ENCODE data around the gene MRC2. TPM values are rescaled to one million over a fixed set of nuclear protein-coding genes. Genes with fewer than 3 reads are reported as not detected.
"Not testable (repeated sequence)": the region's sequence is repeated elsewhere in the genome, so short reads cannot be mapped to it uniquely, and the experiment has no call there.

Gene MRC2
- total RNA-seq, 1 donor from 2014 or later: 28.9 TPM

DNA sequence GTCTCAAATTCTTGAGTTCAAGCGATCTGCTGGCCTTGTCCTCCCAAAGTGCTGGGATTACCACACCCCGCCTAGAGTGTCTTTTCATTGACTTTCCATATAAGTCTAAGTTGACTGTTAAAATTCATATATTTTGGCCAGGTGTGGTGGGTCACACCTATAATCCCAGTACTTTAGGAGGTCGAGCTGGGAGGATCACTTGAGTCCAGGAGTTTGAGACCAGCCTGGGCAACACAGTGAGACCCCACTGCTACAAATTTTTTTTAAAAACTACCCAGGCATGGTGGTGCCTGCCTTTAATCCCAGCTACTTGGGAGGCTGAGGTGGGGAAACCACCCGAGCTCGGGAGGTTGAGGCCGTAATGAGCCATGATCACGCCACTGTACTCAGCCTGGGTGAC is 21.9 kb upstream of the MRC2 start:
- intact Hi-C loops (cut with DNase I): no loop called here
- no peak for DNase-seq (ENCODE audit: low spot score)

DNA sequence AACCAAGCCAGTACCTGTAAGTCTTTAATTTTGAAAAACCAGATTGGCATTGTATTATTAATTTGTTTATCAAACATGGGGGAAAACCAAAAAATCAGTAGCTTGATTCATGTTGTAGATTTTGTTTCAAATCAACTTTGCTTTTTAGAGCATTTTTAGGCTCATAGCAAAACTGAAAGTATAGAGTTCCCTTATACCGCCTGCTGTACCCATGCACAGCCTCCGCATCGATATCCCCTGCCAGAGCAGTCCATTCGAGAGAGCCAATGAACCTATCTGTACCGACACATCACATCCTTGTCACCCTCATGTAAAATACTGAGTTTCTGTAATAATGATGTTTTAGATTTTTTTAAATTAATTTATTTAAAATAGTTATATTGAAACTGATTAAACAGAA is 16.2 kb upstream of the MRC2 start:
- intact Hi-C loops (cut with DNase I): no loop called here
- no peak for DNase-seq (ENCODE audit: low spot score)

DNA sequence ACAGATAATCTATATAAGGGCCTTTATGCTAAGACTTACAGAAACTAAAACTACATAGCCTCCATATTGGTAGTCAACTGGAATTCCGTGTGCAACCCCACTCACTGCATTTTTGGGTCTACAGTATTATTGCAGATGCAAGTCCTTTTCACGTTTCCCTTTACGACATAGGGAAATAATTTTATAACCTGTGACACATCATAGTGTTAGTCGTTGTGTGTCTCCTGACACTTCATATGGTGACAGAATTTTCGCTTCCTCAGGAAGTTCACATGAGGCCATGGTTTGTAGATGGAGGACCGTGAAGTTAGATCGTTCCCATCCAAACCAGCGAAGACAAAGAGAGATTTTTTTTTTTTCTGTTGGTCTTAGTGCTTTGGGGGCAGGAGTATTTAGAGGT is 15.7 kb upstream of the MRC2 start:
- intact Hi-C loops (cut with DNase I): no loop called here
- no peak for DNase-seq (ENCODE audit: low spot score)

DNA sequence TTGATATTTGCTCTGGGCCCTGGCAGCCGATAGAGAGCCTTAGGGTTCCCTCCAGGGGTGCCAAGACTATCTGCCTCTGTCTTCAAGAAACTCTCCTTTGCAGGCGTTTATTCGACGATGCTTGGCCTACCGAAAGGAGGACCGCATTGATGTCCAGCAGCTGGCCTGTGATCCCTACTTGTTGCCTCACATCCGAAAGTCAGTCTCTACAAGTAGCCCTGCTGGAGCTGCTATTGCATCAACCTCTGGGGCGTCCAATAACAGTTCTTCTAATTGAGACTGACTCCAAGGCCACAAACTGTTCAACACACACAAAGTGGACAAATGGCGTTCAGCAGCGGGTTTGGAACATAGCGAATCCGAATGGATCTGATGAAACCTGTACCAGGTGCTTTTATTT is 15.2 kb upstream of the MRC2 start:
- intact Hi-C loops (cut with DNase I); DNase-seq (ENCODE audit: low spot score): not testable (repeated sequence)

DNA sequence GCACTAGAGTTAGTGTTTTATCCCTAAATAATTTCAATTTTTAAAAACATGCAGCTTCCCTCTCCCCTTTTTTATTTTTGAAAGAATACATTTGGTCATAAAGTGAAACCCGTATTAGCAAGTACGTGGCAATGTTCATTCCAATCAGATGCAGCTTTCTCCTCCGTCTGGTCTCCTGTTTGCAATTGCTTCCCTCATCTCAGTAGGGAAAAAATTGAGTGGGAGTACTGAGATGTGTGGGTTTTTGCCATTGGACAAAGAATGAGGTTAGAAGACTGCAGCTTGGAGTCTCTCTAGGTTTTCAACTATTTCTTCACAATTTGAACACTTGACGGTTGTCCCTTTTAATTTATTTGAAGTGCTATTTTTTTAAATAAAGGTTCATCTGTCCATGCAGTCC is 14.4 kb upstream of the MRC2 start:
- DNase-seq (ENCODE audit: low spot score); intact Hi-C loops (cut with DNase I): not testable (repeated sequence)

DNA sequence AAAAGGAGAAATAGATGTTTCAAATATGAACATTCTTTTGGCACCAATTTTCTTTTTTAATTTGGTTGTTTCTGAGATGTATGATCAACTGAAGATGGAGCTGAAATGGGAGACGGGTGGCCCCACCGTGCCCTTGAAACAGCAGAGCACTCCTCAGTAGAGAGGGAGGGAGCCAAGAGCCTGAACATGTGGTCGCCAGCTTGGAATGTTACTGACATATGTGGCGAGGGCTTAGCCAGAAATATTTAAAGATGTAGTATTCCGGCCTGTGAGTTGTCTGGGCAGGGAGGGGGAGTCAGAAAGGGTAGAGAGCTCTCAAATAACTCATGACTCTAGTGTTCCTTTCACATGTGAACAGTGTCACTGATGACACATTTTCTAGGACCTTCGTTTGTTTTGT is 13.3 kb upstream of the MRC2 start:
- intact Hi-C loops (cut with DNase I): no loop called here
- DNase-seq (ENCODE audit: low spot score): no peak

DNA sequence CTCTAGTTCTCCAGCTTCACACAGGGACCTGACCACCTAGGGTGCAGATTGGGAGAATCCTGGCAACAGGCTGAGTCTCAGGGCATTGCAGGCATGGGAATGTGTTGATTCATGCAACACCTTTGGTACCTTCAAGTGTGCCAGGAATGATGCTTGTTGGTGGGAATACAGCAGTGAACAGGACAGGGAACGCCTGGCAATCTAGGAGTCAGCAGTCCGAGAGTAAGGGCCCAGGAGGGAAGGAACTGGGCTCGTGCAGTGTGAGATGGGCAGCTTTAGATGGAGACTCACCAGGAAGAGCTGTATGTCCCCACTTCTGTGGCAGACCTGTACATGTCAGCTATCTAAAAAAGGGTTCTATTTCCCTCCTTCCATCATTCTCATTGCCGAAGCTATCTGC is 12.0 kb upstream of the MRC2 start:
- intact Hi-C loops (cut with DNase I): no loop called here
- no peak for DNase-seq (ENCODE audit: low spot score)

DNA sequence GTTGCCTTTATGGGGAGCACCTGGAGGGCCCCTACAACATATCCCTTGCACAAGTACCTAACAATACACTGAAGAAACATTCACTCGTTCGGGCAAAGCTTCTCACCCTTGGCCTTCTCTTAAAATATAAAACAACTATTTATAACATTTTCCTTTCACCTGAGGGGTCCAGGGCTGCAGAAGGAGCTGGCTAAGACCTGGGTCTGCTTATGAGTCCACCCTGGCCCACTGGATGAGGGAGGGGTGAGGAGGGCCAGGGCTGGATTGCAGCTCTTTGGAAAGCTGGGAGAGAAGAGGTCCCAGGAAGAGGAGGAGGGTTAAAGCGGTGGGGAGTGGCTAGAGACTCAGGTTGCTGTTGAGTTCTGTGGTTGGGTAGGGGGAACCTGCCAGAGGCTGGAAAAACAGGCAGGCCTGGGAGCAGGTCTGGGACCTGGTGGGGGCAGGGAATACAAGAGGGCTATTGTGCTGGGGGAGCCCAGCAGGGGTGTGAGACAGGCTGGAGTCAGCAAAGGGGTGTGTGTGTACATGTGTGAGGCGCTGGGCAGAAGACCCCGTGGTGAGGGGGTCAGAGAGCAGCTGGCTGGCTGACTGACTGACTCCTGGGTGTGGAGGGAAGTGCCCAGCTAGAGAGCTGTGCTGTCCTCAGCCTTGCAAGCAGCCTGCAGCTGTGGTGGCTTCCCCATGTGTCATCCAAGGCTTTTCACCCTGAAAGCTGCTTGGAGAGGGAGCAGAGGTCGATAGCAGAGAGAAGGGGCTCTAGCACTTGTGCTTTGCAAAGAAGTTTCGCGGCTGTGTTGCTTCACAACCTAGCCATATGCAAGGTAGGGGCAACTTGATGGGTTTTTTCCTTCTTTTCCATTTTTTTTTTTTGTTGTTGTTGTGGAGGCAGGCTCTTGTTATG is 10.2 kb upstream of the MRC2 start:
- DNase-seq (ENCODE audit: low spot score): no peak

DNA sequence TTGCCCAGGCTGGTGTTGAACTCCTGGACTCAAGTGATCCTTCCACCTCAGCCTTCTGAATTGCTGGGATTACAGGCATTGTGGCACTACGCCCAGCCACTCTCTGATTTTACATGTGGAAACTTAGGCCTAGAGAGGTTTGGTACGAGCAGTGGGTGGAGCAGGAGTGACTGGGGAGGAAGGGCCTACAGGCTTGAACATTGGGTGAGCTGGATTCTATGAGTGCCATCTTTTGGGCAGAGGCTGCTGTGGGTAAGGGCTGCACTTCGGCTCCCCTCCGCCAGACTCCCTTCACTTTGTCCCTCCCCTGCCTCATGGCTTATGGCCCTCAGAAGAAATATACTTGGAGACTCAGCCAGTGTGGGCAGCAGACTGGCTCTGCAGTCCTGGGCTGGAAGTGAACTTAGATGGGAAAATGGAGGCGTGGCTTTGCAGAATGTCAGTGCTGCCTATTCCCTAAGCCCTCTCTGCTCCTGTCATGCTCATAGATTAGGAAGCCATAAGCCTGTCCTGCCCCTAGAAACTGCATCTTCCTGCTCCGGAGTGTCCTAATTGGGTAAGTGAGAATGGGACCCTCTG is 9.5 kb upstream of the MRC2 start:
- DNase-seq (ENCODE audit: low spot score): no peak
- intact Hi-C loops (cut with DNase I): no loop called here

More for the DNA sequence above, 10.2 kb upstream of the MRC2 start:
- intact Hi-C loops (cut with DNase I): no loop called here

DNA sequence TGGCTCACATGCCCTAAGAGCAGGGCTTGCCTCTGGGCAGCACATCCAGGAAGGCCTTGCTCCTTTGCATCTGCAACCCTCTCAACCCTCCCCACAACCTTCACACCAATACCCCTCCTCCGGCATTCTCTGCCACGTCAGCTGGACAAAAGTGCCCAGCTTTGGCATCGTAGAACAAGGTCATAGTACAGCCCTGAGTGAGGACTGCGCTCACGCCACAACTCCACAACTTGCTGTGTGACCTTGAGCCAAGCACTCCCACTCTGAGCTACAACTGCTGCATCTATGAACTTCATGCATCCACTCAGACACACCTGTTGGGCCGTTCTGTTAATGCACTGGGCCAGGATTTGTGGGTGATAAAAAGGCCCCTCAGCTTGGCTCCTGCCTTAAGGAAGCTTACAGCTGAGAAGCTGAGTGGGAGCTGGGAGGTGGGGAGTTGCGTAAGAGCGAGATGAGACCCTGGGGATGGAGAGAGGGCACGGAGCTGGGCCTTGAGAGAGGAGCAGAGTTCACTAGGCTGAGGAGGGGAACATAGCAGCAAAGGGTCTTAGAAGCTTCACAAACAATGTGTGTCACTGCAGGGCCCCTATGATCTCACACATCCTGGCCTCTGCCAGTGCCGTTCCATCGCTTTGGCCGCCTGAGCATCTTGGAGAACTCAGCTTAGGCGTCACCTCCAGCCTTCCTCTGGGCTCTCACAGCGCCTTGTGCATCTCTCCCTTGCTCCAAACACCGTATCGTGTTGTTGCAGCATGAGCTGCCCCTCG is 8.6 kb upstream of the MRC2 start:
- DNase-seq (ENCODE audit: low spot score): no peak
- intact Hi-C loops (cut with DNase I): no loop called here

DNA sequence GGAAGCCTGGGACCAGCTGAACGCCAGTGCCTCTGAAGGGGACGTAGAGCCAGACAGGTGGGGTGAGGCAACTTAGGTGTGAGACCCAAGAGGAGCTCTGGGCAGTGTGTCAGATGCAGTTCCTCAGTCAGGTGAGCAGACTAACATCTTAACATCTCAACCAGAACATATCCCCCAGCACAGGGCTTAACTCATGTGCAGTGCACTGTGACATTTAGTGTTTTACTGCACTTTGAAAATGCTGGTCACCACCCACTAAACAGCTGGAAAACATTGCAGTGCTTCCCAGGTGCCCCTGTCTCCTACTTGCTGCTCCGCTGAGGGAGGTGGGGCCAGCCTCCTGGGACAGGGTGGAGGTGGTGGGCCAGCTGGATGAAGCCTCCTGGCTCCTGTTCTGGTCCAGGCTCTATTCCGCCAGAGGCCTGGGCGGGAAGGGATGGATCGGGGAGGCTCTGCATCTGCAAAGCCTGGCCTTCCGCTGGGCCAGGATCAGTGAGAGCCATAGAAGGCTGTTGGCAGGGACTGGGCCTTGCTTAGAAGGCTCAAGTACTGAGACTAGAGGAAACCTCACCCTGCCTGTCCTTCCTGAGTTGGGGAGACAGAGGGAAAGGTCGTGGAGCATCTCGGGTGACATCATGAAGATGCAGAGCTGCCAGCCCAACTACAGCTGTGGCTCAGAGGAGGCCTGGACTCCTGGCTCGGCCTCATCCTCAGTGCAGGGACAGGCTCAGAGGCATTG is 7.9 kb upstream of the MRC2 start:
- no peak for DNase-seq (ENCODE audit: low spot score)
- intact Hi-C loops (cut with DNase I): no loop called here

DNA sequence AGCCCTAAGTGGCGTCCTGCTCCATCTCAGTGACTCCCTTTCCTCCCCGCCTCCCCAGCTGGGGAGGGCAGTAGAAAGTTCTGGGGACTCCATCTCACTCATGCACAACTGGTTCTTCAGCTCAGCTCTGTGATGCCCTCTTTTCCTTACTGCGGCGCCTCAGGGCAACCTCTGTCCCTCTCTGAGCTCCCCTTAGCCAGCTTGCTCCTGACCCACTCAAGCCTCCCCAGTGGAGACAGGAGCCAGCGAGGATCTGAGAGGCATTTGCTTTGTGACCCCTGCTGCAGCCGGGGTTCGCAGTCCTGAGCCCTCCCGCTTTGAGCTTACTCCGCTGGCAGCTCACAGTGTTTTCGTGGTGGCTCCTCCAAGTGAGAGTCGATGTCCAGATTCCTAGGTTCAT is 6.2 kb upstream of the MRC2 start:
- intact Hi-C loops (cut with DNase I): no loop called here
- DNase-seq (ENCODE audit: low spot score): no peak

DNA sequence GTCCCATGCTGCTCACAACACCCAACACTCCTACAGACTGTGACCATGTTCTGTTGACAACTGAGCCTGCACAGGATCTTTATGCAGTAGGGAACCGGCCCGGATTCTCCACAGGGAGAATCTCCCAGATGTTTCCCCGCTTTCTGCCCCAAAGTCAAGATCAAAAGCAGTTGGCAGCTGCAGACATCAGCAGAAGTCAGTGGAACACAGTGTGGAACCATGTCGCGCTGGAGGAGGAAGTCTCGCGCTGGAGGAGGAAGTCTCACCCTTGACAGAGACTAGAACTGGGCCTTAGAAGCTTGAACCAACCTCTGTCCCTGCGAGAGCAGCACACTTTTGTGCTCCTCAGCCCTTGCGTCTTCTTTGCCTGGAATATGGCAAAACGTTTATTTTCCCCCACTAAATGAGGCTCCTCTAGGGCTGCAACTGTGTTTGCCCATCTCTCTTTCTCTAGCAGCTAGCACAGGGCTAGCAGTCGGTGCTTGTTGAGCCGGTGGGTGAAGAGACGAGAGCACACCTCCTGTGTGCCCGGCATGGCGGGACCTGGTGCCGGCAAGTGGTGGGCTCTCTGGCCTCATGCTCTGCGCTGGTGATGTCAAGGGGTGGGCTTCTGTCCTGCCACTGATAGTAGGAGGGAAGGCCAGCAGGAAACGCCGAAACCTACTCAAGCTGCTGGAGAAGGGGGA is 2.1 kb upstream of the MRC2 start:
- intact Hi-C loops (cut with DNase I): no loop called here
- no peak for DNase-seq (ENCODE audit: low spot score)

DNA sequence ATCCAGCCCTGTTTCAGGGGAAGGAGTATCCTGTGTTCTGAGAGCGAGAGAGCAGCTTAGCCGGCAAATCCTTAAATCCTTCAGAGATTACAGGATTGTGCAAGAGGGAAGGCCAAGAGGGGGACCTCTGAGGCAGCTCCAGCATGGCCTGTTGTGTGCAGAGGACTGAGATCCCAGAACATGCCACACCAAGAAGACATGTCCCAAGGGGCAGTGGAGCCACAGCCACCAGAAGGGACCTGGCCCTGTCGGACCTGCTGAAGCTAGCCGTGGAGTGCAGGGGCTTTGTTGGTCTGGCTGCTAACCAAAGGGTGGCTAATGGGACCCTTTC is 1.6 kb upstream of the MRC2 start:
- no peak for DNase-seq (ENCODE audit: low spot score)

DNA sequence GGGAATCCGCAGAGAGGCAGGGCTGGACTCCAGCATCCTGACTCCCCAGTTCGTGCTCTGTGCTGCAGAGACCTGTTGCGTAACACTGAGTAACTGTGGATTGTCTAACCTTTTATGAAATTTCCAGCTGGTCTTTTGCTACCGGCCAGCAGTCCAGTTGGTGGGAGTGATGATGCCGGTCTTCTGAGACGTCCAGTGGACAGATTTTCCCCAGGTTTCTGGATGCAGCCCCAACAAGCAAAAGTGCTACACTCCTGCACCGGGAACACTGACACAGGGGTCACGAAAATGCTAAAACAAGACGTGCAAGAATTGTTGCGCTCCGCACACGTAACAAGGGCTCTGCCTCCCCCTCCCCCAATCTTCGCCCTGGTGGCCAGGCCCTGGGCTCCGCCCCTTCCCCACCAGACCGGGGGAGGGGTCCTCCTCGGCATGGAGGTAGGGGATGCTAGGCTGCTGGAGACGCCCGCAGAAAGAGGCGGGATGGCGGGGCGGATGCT is 701 bp upstream of the MRC2 start:
- DNase-seq (ENCODE audit: low spot score): no peak
- intact Hi-C loops (cut with DNase I): no loop called here

More for the DNA sequence above, 1.6 kb upstream of the MRC2 start:
- intact Hi-C loops (cut with DNase I): no loop called here

DNA sequence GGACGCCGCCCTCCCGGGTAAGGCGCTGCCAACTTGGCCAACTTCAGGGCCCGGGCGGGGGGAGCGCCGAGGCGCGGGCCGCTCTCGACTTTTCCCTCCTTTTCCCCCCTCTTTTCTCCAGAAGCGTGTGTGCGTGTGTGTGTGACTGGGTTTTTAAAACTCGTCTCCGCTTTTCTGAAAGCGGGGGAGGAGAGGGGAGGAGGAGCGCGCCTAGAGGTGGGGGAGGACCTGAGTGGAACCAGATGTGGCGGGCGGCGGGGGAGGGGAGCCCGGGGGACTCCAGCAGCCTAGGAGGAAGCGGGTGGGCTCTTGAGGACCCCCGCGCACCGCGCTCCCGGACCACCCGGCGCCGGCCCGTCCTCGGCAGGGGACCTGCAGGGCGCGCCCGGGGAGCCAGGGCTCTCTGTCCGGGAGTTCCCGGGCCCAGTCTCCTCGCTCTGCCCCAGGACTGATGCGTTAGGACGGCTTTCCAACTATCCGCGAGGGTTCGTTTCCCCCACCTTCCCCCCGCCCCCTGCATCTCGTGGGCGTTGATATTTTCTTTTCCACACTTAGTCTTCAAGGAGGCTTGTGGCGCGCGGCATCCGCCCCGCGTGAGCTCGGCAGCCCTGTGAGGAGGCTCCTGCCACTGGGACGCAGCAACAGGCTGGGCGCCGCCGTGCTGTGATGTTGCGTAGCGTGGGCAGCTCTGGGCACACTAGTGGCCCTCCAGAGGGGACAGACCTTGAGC is 599 bp downstream of the MRC2 start:
- DNase-seq (ENCODE audit: low spot score): no peak
- intact Hi-C loops (cut with DNase I): no loop called here

DNA sequence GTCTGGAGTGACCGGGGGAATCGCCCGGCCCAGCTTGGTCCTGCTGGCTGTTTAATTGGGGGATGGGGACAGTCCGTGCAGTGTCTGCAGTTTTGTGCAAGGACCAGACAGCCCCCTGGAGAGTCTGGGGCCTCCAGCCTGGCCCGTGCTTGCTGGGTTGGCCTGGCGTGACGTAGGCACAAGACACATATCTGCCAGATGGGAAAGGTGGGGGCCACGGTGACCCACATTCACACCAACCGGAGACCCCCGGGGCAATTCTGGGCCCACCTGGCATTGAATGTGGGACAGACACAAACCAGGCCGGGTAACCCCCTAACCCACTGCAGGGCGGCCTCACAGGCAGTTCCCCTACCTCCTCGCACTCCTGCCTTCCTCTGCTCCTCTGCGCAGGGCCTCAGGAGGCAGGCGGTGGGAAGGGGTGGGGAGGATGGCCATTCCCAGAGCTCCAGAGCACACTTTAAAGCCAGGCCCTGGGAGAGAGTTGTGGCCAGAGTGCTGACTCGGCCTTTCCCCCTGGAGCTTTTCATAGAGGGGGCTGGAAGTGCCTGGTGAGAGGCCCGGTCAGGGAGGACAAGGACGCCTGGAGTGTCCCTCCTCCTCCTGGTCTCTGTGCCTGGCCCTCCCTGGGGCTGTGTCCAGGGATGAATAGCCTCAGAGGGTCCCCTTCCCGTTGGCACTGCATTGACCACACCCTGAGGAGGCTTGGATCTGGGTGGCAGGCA is 1.5 kb downstream of the MRC2 start:
- intact Hi-C loops (cut with DNase I): no loop called here
- no peak for DNase-seq (ENCODE audit: low spot score)

Data from cardiac septum (tissue), 1 donor.